H1 (cell line): ENCODE data around the gene ATPAF2. TPM values are rescaled to one million over a fixed set of nuclear protein-coding genes. Genes with fewer than 3 reads are reported as not detected.

Source experiments
- CTCF ChIA-PET: fragments of 300-600 bp; sonication (Branson Sonifier 250); formaldehyde crosslinking; loops from one replicate; lab custom pipeline; 2021; ENCODE audit not compliant: partially characterized antibody; lab: Charles Lee
- POLR2A ChIA-PET: fragments of 300-600 bp; sonication (Branson Sonifier 250); formaldehyde crosslinking; loops from one replicate; lab custom pipeline; 2021; ENCODE audit warnings: inconsistent platforms; ENCODE audit not compliant: partially characterized antibody; lab: Charles Lee
- DNase-seq, 2 experiments: peaks; one replicate each; pipeline versions ENCODE4 v3.0.0 to v3.0.0-alpha.2; 2010 to 2022; ENCODE audit warnings: low spot score in 2 of 2, low read depth in 1 of 2, mixed read lengths in 1 of 2
- FAIRE-seq: peaks from 2 replicates; lab custom pipeline; 2011; peaks lifted over from hg19 to GRCh38; lab: Jason Lieb, UNC
- H2AFZ ChIP-seq: 2 replicates; pipeline ENCODE4 v1.8.1; 2012; ENCODE audit warnings: low read length, inconsistent platforms
- H2AK5ac ChIP-seq: 2 replicates; pipeline ENCODE4 v1.6.1; 2013; ENCODE audit warnings: low read depth, low read length
- H2BK120ac ChIP-seq: replicated peaks from 2 replicates; pipeline ENCODE3; 2013; ENCODE audit warnings: low read depth, low read length, inconsistent platforms
- H2BK12ac ChIP-seq: 2 replicates; pipeline ENCODE4 v1.6.1; 2013; ENCODE audit warnings: low read depth, low read length
- H2BK15ac ChIP-seq: 2 replicates; pipeline ENCODE4 v1.6.1; 2013; ENCODE audit warnings: low read length
- H2BK20ac ChIP-seq: 2 replicates; pipeline ENCODE4 v1.6.1; 2013; ENCODE audit warnings: low read length
- H2BK5ac ChIP-seq: 2 replicates; pipeline ENCODE4 v1.6.1; 2013; ENCODE audit warnings: low read depth, low read length
- H3K14ac ChIP-seq: 2 replicates; pipeline ENCODE4 v1.6.1; 2013; ENCODE audit warnings: inconsistent platforms; ENCODE audit not compliant: insufficient read length
- H3K18ac ChIP-seq: 2 replicates; pipeline ENCODE4 v1.6.1; 2013; ENCODE audit warnings: low read length; ENCODE audit errors: extremely low read depth
- H3K23ac ChIP-seq: 2 replicates; pipeline ENCODE4 v1.6.1; 2013; ENCODE audit warnings: inconsistent platforms; ENCODE audit not compliant: insufficient read length
- H3K23me2 ChIP-seq: 2 replicates; pipeline ENCODE4 v1.6.1; 2013; ENCODE audit warnings: low read depth, low read length
- H3K27ac ChIP-seq: 2 replicates; pipeline ENCODE4 v1.6.1; 2011; ENCODE audit warnings: low read depth, low read length, inconsistent platforms
- H3K27me3 ChIP-seq, 4 experiments: replicated peaks in 1 of 4; 1 replicate in 1 of 4; 2 replicates in 3 of 4; pipeline versions ENCODE4 v1.6.1 to v1.8.1; 2011 to 2013; ENCODE audit warnings: low read length in 3 of 4, mild to moderate bottlenecking in 3 of 4, inconsistent platforms in 2 of 4, mixed read lengths in 2 of 4, moderate library complexity in 1 of 4; ENCODE audit not compliant: control insufficient read depth in 3 of 4, insufficient read depth in 3 of 4; ENCODE audit errors: extremely low read depth in 1 of 4
- H3K36me3 ChIP-seq, 4 experiments: 2 replicates each; pipeline versions ENCODE4 v1.6.1 to v1.8.1; 2011 to 2013; ENCODE audit warnings: mild to moderate bottlenecking in 4 of 4, low read length in 3 of 4, moderate library complexity in 2 of 4, control low read depth in 1 of 4, inconsistent platforms in 1 of 4; ENCODE audit not compliant: insufficient read depth in 4 of 4, control insufficient read depth in 2 of 4
- H3K4ac ChIP-seq: replicated peaks from 2 replicates; pipeline ENCODE3; 2013; ENCODE audit warnings: low read length, low read depth, mixed read lengths, inconsistent platforms; ENCODE audit not compliant: insufficient read length
- H3K4me1 ChIP-seq, 4 experiments: replicated peaks in 1 of 4; 1 replicate in 1 of 4; 2 replicates in 3 of 4; pipeline versions ENCODE4 v1.6.1 to v1.8.1; 2011 to 2013; ENCODE audit warnings: low read length in 3 of 4, inconsistent platforms in 2 of 4, mixed read lengths in 1 of 4; ENCODE audit not compliant: insufficient read depth in 4 of 4, control insufficient read depth in 3 of 4
- H3K4me2 ChIP-seq, 2 experiments: 2 replicates each; pipeline versions ENCODE4 v1.6.1 to v1.8.1; 2011 to 2013; ENCODE audit warnings: low read depth in 2 of 2, low read length in 2 of 2, control low read depth in 1 of 2, inconsistent platforms in 1 of 2, mild to moderate bottlenecking in 1 of 2; ENCODE audit not compliant: insufficient read depth in 1 of 2
- H3K4me3 ChIP-seq, 4 experiments: fragments of 200-600, 300-600 bp in 1 of 4; sonication (generic), shearing (Covaris generic), sonication (Bioruptor Twin) in 1 of 4; 2 replicates each; pipeline versions ENCODE4 v1.5.1 to v1.8.1; 2011 to 2016; ENCODE audit warnings: low read length in 4 of 4, low read depth in 3 of 4, control low read depth in 2 of 4, inconsistent platforms in 2 of 4, mild to moderate bottlenecking in 2 of 4, mixed read lengths in 1 of 4, moderate library complexity in 1 of 4; ENCODE audit not compliant: insufficient read depth in 2 of 4; ENCODE audit errors: extremely low read depth in 1 of 4
- H3K56ac ChIP-seq: replicated peaks from 2 replicates; pipeline ENCODE3; 2013; ENCODE audit warnings: low read depth, mild to moderate bottlenecking, mixed read lengths, low read length, inconsistent platforms; ENCODE audit not compliant: insufficient read length
- H3K79me1 ChIP-seq: 2 replicates; pipeline ENCODE4 v1.6.1; 2013; ENCODE audit warnings: low read depth, low read length, control low read depth
- H3K79me2 ChIP-seq, 2 experiments: 2 replicates each; pipeline versions ENCODE4 v1.6.1 to v1.8.1; 2012 to 2013; ENCODE audit warnings: low read length in 2 of 2, mild to moderate bottlenecking in 2 of 2, inconsistent platforms in 1 of 2; ENCODE audit not compliant: insufficient read depth in 2 of 2, control insufficient read depth in 1 of 2
- H3K9ac ChIP-seq, 4 experiments: replicated peaks in 1 of 4; 1 replicate in 1 of 4; 2 replicates in 3 of 4; pipeline versions ENCODE4 v1.6.1 to v1.8.1; 2011 to 2013; ENCODE audit warnings: low read depth in 3 of 4, low read length in 3 of 4, control low read depth in 2 of 4, mild to moderate bottlenecking in 2 of 4, moderate library complexity in 2 of 4, inconsistent platforms in 1 of 4; ENCODE audit errors: extremely low read depth in 1 of 4
- H3K9me3 ChIP-seq, 2 experiments: 2 replicates each; pipeline versions ENCODE4 v1.6.1 to v1.8.1; 2012 to 2013; ENCODE audit warnings: mild to moderate bottlenecking in 2 of 2, moderate library complexity in 2 of 2, control low read depth in 1 of 2, inconsistent platforms in 1 of 2, low read depth in 1 of 2, low read length in 1 of 2, mixed read lengths in 1 of 2; ENCODE audit not compliant: insufficient read depth in 2 of 2
- H4K20me1 ChIP-seq, 2 experiments: replicated peaks in 1 of 2; 2 replicates each; pipeline versions ENCODE3 to v1.8.1; 2011 to 2013; ENCODE audit warnings: inconsistent platforms in 2 of 2, low read length in 2 of 2, mild to moderate bottlenecking in 1 of 2; ENCODE audit not compliant: insufficient read depth in 2 of 2, control insufficient read depth in 1 of 2
- H4K5ac ChIP-seq: 2 replicates; pipeline ENCODE4 v1.6.1; 2013; ENCODE audit warnings: low read length, low read depth, mixed read lengths, inconsistent platforms; ENCODE audit not compliant: insufficient read length
- H4K8ac ChIP-seq: 2 replicates; pipeline ENCODE4 v1.8.0; 2013; ENCODE audit warnings: mild to moderate bottlenecking, moderate library complexity, low read length, inconsistent platforms; ENCODE audit not compliant: insufficient read depth; ENCODE audit errors: extremely low read depth
- H4K91ac ChIP-seq: replicated peaks from 2 replicates; pipeline ENCODE3; 2013; ENCODE audit warnings: low read length, mixed read lengths, inconsistent platforms; ENCODE audit not compliant: insufficient read length
- CTCF ChIP-seq, 3 experiments: IDR thresholded peaks; 1 replicate in 2 of 3; 2 replicates in 1 of 3; pipeline versions ENCODE4 v1.5.1 to v1.6.1; 2011; ENCODE audit warnings: low read length in 3 of 3, mild to moderate bottlenecking in 3 of 3, inconsistent platforms in 2 of 3, low read depth in 1 of 3, moderate library complexity in 1 of 3; ENCODE audit not compliant: insufficient read depth in 1 of 3; ENCODE audit errors: control extremely low read depth in 1 of 3
- JUND ChIP-seq: IDR thresholded peaks from 2 replicates; pipeline ENCODE4 v1.6.1; 2011; ENCODE audit warnings: mild to moderate bottlenecking, improper control_type of control experiment, low read length
- RAD21 ChIP-seq, 2 experiments: IDR thresholded peaks in 1 of 2; conservative IDR thresholded peaks in 1 of 2; 2 replicates each; pipeline ENCODE4 v1.6.1; 2011; ENCODE audit warnings: low read depth in 2 of 2, low read length in 2 of 2, improper control_type of control experiment in 1 of 2, inconsistent platforms in 1 of 2, mild to moderate bottlenecking in 1 of 2, moderate library complexity in 1 of 2
- WGBS, 2 experiments: shearing (Covaris generic) in 1 of 2; methylation state at CpG; one replicate each; pipeline versions ENCODE4 v1.1.6 to v1.1.7; 2013 to 2015; ENCODE audit warnings: low lambda C conversion rate in 2 of 2, mixed read lengths in 2 of 2, inconsistent platforms in 1 of 2, low coverage in 1 of 2, missing lambda C conversion rate in 1 of 2; ENCODE audit not compliant: insufficient replicate concordance in 2 of 2, insufficient coverage in 1 of 2, insufficient read length in 1 of 2; ENCODE audit errors: extremely low coverage in 1 of 2, missing lambda C conversion rate in 1 of 2; 5-methylcytosine and 5-hydroxymethylcytosine counted together
- polyA plus RNA-seq, 7 experiments: library from polyadenylated mRNA; depleted of rRNA in 3 of 7; stranded (reverse) in 5 of 7; unstranded in 2 of 7; fragments of >200 nt in 5 of 7; fragments of 200-250 nt in 2 of 7; gene quantifications; 1 replicate in 5 of 7; 2 replicates in 1 of 7; 4 replicates in 1 of 7; pipeline versions ENCODE4 v1.2.1 to v1.2.3, GENCODE V29; 2011 to 2013; ENCODE audit warnings: missing spikeins in 2 of 7, mixed read lengths in 2 of 7
- total RNA-seq: library from RNA; stranded (reverse); fragmentation: NEBNext Ultra II Directional; extraction: Animal tissue kit (Norgen Biotek cat#: 25700); gene quantifications from 2 replicates; pipeline ENCODE4 v1.2.1, GENCODE V29; 2021

Gene ATPAF2
- total and polyA plus RNA-seq, 2 of the 8 experiments (the other 6 are each of a cell fraction or from before 2014, with no cell fraction given) = 19.6 to 22.9 TPM

GRCh38 chr17:18043491-18043890 is 4.5 kb upstream of the ATPAF2 start:
- Histone ChIP-seq H4K20me1 (peaks cover 4 to 5% of the 10 kb centered on the region in 2 experiments), H4K5ac (no peak overlapping the region), H2BK5ac (no peak overlapping the region), H4K91ac (no peak overlapping the region), H3K9ac (no peak overlapping the region), H3K23me2 (peaks cover 6% of the 10 kb centered on the region), H2AK5ac (no peak overlapping the region), H4K8ac (no peak overlapping the region), H2BK120ac (no peak overlapping the region), H3K4ac (no peak overlapping the region), H3K56ac (no peak overlapping the region), H2BK15ac (no peak overlapping the region), H3K4me1 (peaks cover 0 to 4% (median 2%) of the 10 kb centered on the region in 4 experiments; a peak in 6 of 7 replicates), H3K79me1 (no peaks in the 10 kb centered on the region; the same call in 1 of the 2 replicates), H3K18ac (no peak overlapping the region), H3K4me2 (no peak overlapping the region), H2AFZ (no peak overlapping the region), H3K23ac (no peak overlapping the region), H3K14ac (no peak overlapping the region), H3K9me3 (no peaks in the 10 kb centered on the region), H3K36me3 (peaks cover 0 to 8% (median 4%) of the 10 kb centered on the region in 4 experiments; a peak in 2 of 8 replicates), H3K27ac (no peak overlapping the region), H3K4me3 (no peak overlapping the region), H2BK20ac (no peak overlapping the region), H3K79me2 (peaks cover 0 to 11% of the 10 kb centered on the region in 2 experiments; a peak in 1 of 4 replicates), H3K27me3 (peaks cover 0 to 6% (median 3%) of the 10 kb centered on the region in 4 experiments; a peak in 2 of 7 replicates), H2BK12ac (no peak overlapping the region)
- 77% methylated on average over 1 of the region's 1 CpG; no CpG with 5 or more reads in 1 of the 2 experiments for WGBS, 2 experiments
- DNase-seq (no peak), FAIRE-seq (peak; percentile 52)
- POLR2A ChIA-PET = no interaction called here
- TF ChIP-seq CTCF (IDR thresholded peaks at IDR 0.05; ENCODE audit: control extremely low read depth in 1 of 3, insufficient read depth in 1 of 3, low read depth in 1 of 3, low read length in 3 of 3) = peak in 1 of 3 experiments; percentile 18; a peak in 1 of 4 replicates
- TF ChIP-seq RAD21 (IDR thresholded peaks at IDR 0.05 in 1 of 2, conservative IDR thresholded peaks at IDR 0.05 in 1 of 2; ENCODE audit: low read depth in 2 of 2, low read length in 2 of 2) = peak; percentile 15 to 16; a peak in 1 of 4 replicates
- no peak for TF ChIP-seq JUND
- CTCF ChIA-PET = interaction anchor here (0.8 kb wide), 1 partner anchor 51 kb away, joined by 3 read pairs; no protein-coding TSS in a partner anchor
